ENCODE results near the gene CCDC190.

DNA sequence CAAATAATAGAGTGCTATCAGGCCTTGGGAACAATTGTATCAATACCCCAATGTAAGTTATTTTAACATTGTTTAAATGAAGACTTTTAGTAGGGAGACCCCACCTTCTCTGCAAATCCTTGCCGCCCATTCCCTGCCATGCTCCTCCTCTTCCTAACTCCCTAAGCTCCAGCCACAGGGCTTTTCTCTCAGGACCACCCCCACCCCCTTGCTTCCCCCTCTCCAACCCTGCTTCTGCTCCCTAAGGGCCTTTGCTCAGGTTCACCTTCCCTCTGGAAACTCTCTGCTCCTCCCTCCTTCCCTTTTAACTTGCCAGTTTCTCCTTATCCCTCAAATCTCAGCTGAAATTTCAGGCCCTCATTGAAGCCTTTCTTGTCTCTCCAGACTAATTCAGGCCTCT is 16.8 kb downstream of the CCDC190 start:
- no peak for TF ChIP-seq CEBPB (IDR thresholded peaks at IDR 0.05)
- TF ChIP-seq CREB1 (IDR thresholded peaks at IDR 0.05; ENCODE audit: low read depth): no peak
- TF ChIP-seq YY1 (IDR thresholded peaks at IDR 0.05; ENCODE audit: low read depth): no peak
- TF ChIP-seq TAF1 (IDR thresholded peaks at IDR 0.05; ENCODE audit: low read depth): no peak
- TF ChIP-seq, protein P1, sequence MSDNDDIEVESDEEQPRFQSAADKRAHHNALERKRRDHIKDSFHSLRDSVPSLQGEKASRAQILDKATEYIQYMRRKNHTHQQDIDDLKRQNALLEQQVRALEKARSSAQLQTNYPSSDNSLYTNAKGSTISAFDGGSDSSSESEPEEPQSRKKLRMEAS (IDR thresholded peaks at IDR 0.05): no peak
- TF ChIP-seq REST (IDR thresholded peaks at IDR 0.05; ENCODE audit: low read depth): no peak
